Anterior cingulate cortex (tissue), 58 donors: Measurements from ENCODE around the gene CADPS2.

Experiments used
- DNase-seq, 58 donors: peaks; one replicate each; lab custom pipeline; 2025; lab: John Stamatoyannopoulos, UW

The CADPS2 gene

DNA sequence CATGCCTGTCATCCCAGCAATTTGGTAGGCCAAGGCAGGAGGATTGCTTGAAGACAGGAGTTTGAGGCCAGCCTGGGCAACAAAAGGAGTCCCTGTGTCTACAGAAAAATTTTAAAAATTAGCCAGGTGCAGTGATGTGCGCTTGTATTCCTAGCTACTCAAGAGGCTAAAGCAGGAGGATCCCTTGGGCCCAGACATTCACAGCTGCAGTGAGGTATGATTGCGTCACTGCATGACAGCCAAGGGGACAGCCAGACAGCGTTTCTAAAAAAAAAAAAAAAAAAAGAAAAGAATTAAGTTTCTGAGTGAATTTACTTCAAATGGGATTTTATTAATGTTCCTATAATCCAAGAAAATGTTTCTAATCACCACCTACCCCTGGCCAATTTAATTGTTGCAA, 96.1 kb downstream of the CADPS2 start:
- no peak for DNase-seq

DNA sequence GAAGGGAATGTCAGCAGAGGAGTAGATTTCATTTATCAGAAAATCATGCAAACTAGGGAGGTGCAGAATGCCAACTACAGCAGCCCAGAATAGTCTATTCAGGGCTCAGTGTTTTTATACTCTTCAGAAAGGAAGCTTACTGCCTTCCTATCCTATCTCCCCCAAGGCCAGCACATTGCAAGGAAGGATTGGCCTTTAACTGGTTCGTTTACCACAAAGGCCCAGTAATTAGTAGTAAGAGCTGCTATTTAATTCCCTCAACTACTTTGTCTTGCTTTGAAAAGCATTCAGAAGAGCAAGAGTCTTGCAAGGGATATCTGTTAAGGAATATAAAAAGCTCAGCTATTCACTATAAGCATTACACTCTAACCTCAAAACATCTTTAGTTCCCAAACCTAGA, 97.1 kb downstream of the CADPS2 start:
- DNase-seq = no peak

DNA sequence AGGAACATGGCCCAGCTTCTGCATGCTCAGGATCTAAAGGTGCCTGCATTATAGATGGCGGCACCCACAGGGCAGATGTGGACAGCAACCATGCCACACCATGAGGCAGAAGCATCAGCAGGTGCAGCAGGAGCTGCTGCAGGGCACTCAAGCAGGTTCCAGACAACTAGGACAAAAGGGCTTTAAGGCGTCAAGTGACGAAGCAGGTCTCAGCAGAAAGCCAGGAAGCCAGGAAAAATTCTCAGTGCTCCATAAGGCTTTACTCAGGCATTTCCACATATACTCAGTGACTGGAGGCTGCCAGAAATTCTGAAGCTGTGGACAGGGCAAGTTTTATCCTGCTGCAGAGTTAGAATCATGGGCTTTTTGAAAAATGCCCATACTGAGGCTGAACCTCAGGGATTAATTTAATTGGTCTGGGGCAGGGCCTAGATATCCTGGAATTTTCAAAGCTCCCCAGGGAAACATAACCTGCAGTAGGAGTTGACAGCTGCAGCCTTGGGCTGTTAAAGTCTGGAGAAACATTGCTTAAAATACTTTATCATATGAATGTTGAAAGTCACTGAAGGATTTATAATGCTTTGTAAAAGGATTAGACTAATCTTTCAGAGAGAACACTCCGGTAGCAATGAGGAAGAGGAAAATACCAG, 115.4 kb downstream of the CADPS2 start:
- DNase-seq = no peak

DNA sequence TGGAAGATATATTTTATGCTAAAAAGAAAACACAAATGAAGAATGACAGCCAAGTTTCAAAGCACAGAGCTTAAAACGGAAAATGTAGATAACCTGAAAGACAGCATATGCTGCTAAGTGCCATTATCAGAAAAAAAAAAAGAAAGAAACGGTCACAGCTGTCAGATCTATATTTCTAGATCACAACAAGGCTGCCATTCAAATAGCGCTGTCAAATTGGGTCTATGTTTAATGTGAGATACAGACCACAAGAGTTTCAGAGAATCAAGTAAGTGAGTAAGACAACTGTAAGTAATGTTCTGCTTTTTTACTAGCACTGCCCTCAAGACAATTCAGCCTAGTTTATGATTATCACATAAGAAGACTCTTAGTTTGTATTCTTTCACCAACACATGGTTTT, 117.4 kb downstream of the CADPS2 start:
- no peak for DNase-seq

DNA sequence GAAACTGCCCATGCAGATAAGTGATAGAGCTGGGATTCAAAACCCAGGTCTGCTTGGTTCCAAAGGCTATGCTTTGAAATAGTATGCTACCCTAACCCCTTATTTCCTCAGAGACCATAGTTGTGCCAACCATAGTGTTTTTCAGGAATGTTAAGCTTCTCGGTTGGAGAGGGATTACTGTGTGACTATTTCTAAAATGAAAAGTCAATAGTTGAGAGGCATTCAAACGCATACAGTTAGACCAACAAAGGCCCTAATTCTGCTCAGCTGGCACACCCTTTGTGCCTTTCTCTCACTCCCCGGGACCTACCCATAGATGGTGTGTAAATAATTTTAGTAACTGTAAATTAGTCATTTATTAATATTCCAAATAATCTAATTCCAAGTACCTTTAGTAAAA, 118.9 kb downstream of the CADPS2 start:
- DNase-seq = no peak

DNA sequence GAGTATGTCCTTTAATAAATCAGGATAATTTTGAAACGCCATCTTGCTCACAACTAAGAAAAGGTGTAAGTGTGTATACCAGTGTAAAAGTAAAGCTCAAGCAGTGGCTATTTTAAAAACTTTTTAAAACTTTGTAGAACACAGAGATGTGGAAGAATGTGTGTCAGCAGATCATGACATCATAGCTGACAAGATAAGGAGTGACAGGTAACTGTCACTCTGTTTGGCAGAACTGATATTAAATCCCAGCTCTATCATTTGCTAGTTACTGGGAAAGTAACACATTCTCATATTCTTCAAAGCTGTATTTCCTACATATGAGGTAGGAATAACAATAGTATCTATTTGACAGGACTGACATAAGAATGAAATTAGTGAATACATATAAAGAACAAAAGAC, 119.7 kb downstream of the CADPS2 start:
- no peak for DNase-seq

DNA sequence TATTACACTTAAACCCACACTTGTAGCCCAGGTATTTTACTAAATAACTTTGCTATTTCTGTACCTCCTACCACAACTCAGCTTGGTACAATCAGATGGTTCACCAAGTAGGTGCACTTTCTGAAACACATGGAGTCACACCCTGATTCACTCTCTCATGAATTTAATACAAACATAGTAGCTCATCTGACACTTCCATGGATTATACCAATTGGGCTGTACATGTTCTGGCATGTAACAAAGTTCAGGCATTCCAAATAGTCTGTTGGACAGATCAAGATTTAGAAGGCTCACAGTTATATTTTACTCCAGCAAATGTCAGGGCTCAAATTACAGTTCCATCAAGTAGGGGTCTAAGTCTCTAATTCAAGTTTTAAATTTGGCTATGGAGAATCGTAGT, 121.4 kb downstream of the CADPS2 start:
- DNase-seq = no peak

DNA sequence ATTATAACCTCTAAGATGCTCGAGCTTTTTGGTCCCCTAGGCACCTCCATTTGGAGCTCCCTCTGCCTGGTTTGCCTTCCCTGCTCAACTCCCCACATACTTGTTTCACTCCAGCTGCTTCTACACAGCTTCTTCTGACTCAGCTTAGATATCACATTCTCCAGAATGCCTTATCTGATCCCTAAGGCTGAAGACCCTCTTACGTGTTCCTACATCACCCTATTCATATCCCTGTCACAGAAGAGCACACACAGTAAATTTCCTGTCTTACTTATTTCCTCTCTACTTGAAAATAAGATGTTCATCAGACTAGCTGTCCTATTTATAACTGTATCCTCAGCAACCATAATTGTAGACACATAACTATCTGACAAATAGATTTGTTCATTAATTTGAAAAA, 122.2 kb downstream of the CADPS2 start:
- no peak for DNase-seq

DNA sequence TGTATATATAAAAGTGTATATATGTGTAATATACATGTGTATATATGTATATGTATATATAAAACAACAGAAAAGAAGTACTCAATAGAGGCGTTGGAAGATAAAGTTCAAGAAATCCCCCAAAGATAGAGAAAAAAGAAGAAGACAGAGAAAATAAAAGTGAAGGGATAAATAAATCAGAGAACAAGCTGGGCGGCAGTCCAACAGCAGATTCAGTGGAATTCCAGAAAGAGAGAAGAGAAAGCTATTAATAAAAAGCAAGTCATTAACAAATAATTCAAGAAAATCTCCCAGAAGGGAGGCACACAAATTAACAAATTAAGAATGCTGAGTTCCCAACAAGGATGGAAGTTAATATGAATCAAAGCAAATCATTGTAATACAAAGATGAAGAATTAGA, 124.2 kb downstream of the CADPS2 start:
- DNase-seq = no peak

DNA sequence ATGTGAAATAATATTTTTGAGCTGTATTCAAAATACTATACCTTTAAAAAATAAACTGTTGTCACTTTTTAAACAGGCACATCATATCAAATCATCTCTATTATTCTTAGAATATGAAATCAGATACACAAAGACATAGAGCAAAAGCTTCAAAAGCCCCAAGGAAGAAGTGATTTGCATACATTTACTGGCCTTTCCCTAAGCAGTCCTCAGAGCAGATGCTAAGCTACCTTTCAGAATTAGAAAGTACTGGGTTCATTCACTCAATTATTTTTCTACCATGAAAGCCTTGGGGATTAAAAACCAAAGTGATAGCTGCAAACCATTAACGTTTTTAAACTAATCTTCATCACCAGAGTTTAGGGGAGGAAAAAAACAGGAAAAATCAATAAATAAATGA, 127.8 kb downstream of the CADPS2 start:
- no peak for DNase-seq

DNA sequence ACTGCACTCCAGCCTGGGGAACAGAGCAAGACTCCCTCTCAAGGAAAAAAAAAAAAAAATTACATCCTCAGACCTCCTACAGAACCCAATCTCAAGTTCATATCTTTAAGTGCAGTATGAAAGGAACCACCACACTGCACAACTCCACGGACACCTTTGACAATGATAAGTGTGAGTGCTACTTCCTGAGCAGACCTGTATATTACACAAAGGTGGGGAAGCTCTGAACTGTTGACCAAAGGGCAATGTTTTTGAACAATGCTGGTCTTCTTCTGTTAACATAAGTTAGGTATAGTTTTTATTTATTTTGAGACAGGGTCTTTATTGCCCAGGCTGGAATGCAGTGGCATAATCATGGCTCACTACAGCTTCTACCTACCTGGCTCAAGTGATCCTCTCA, 129.4 kb downstream of the CADPS2 start:
- no peak for DNase-seq

DNA sequence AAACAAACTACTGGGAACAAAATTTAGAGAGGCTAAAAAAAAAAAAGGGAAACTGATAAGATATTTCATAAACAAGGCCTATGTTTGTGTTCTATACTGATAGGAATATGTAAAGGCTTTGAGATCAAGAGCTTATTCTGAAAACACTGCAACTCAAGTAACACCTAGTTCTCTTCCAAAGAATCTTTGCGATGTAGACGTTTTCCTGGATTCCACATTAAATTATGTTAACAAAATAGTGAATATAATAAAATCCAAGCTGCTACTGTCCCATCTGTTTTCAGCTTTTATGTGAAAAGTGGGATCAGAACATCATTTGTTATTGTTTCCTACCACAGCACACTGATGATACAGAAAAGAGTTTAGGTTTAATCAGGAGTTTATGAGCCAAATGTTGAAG, 130.6 kb downstream of the CADPS2 start:
- no peak for DNase-seq

DNA sequence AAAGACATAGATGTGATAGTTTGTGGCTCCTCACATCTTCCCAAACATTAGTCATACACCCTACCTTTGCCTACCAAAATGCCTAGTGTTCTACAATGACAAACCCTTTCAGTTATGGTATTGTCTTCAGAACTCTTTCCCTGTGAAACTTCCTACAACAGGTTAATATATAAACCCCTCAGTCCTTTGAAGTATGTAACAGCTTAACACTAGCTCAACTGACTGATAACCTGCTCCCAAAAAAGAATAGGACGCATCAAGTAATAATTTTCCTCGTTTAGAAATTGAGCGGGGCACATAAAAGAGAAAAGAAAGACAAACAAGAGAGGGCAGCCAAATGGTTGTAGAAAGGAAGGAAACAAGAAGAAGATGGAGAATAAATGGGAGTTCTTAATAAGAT, 133.7 kb downstream of the CADPS2 start:
- DNase-seq = no peak

DNA sequence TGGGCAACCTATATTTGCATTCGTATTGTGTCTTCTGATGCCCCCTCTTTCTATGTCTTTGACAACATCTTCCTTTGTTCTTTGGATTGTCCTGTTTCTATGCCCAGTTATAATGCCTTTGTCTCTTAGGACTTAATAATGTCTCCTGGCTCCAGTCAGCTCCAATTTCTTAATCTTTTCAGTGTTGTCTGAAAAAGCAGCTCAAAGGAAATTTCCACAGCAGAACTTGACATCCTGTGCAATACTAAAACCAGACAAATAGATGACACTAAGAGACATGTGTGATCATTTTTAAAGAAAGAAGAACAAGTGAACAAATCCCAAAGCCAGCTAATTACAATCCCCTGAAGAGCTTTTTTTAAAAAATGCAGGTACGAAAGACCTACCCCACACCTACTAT, 135.9 kb downstream of the CADPS2 start:
- DNase-seq = no peak

DNA sequence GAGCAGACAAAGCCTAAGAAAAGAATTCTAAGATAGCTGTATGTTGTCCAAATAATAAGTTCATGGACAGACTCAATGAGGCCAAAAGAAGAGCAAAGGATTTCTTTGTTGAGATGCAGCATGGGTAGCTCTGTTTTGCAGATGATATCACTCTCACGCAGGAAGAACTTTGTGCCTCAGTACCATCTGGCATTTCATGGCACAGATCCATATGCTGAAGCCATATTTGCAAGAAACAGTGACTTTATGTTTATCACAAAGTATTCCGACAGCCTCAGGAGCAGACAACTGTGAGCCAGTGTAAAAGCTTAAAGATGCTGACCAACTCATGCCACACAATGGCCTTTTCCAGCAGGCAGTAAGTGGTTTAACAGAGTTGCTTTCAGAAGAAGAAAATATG, 138.1 kb downstream of the CADPS2 start:
- DNase-seq = peak in 10 of 58 donors; percentile 1 to 26 (median 6)

DNA sequence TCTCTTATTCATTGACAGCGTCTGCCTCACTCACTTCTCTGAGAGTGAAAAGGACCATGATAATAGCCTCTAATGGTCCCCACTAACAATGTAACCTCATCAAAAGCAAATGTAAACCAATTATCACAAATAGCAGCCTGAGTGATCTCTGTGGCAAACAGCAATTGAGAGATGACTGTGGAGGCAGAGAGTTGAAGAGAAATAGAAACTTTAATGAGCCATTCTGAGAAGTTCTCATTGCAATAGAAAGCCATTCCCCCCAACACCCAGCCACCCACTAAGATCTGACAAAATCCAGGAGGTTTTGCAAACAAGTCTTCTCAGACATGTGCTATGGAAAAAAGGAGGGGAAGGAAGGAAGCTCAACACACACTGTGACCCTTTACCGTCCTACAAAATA, 139.3 kb downstream of the CADPS2 start:
- no peak for DNase-seq

DNA sequence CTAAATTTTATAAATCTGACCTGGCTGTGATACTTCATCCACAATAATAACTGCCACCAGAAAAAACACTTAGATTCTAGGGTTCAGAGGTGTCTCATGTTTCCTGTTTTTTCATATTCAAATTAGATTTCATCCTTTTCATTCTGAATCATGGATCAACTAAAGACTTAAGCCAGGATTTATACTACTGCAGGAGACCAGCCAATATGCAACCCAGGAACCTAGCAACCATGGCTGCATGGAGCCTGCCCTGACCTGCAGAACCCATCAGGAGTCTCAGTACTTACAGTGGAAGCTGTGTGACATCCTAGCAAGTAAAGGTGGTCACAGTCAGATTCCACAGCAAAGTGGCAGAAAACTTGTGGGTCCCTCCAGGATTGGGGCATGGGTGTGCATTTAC, 143.0 kb downstream of the CADPS2 start:
- no peak for DNase-seq

DNA sequence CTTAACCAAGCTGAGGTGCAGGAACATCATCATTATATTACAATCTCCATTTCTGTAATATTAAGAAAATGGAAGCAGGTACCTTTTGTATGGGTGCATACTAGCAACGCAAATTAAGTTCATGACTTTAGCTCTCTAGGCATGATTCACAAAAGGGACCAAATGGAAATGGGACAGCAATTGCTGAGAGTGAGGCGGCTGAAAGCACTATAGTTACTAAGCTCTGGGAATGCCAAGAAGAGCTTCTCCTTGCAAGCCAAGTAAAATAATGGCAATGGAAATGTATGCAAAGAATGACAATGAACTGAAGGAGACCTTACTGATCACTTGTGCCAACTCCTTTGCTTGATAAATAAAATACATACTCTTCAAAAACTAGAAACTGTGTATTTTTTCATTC, 147.3 kb downstream of the CADPS2 start:
- DNase-seq = no peak

DNA sequence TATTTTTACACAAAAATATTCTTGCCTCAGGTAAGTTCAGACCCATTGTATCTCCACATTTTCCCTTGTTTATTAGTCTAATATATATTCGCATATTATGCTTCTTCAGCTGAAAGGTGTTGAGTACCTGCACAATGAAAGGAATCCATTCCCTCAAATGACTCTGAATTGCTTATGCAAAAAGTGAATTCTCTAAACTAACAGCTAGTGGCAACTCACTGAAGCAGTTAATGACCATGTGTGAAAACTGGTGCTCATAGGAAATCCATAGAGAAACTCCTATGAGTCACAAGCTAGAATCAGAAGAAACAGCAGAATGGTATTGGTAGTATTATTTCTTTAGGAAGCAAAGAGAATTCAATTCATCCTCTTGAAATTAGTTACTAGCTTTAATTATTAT, 150.1 kb downstream of the CADPS2 start:
- DNase-seq = no peak

DNA sequence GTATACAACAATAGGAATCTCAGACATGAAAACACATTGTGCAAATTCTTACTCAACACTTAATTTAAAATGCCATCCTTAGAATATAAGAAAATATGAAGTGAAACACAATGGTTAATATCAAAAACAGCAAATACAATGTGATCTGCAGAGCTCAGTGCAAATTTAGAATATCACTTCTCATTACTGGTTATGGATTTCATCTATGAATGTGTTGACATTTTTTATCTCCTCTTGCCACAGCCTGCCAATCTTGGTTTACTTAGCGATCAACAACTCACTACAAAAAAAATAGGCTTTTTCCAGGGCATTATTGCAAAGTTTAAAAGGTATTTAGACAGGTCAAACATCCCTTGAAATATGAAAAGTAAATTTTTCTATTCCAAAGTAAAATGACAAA, 158.5 kb downstream of the CADPS2 start:
- no peak for DNase-seq

DNA sequence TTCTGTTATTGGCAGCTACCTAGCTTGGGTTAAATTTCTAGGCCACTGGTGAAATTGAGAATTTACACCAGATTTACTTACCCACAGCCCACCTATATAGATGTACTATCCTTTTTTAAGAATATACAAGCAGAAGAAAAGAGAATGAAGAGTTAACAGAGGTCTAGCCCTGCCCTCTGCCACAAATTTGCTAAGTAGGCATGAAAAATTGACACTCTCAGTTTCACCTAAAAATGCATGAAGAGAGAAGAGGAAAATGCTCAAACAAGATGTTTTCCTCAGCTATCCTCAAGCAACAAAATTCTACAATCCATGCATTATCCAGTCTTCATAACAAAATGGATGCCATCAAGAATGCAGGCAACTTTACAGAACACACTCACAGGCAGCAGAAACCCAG, 158.9 kb downstream of the CADPS2 start:
- DNase-seq = no peak

DNA sequence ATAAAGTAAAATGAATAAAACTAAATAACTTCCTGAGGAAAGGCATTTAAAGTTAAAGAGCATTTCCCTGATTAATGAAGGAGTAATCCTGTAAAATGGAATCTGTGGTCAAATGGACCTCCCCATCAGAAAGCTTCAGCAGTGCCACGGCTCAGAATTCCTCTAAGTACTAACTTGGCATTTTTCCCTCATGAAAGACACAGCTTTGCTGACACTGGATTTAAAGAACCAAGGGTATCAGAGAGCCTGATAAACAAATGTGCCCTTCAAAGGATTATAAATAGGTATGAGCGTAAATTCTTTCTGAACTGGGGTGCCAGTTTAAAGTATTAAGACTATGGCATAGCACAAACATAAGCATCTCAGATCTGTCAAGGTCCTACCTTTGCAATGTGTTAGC, 159.4 kb downstream of the CADPS2 start:
- DNase-seq = no peak

DNA sequence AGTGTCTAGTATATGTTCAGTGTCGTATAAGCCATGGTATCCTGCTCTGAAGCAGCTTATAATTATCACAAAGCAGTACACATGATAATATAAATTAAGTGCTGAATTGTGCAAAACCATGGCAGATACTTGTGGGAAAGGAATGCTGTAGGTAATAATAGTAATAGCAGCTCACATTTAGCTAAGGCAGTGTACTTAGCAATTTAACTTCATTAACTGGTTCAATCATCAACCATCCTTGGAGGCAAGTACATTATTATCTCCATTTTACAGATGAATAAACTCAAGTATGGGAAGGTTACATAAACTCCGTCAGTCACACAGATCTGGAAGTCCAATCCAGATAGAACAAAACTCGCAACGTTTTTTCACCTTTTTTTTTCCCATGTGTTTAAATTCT, 161.9 kb downstream of the CADPS2 start:
- no peak for DNase-seq
